Endothelial cell of umbilical vein (primary cell): ENCODE measurements around the gene ANKMY1. TPM values are rescaled to one million over a fixed set of nuclear protein-coding genes. Genes with fewer than 3 reads are reported as not detected.

ENCODE experiments used
- BruUV-seq: library from RNA; stranded (reverse); fragments of 400-500 nt; replicated peaks from 2 replicates; lab custom pipeline; 2021; lab: Mats Ljungman, UMichigan
- CTCF ChIA-PET: fragments of 300-600, 350-600 bp; sonication (Branson Sonifier 250); formaldehyde crosslinking; loops from one replicate; lab custom pipeline; 2021; ENCODE audit warnings: antibody characterized with exemption, inconsistent platforms; lab: Charles Lee
- POLR2A ChIA-PET: fragments of 300-600, 350-600 bp; sonication (Branson Sonifier 250); formaldehyde crosslinking; loops from one replicate; lab custom pipeline; 2021; ENCODE audit warnings: antibody characterized with exemption, inconsistent platforms; lab: Charles Lee
- DNase-seq: peaks from one replicate; pipeline ENCODE4 v3.0.0-alpha.2; 2011; ENCODE audit warnings: low read depth, low spot score
- FAIRE-seq: peaks from 2 replicates; lab custom pipeline; 2011; peaks lifted over from hg19 to GRCh38; lab: Jason Lieb, UNC
- H2AFZ ChIP-seq: 2 replicates; pipeline ENCODE4 v1.6.0; 2012; ENCODE audit warnings: low read depth, low read length, control low read depth, inconsistent platforms
- H3K27ac ChIP-seq: 2 replicates; pipeline ENCODE4 v1.5.1; 2011; ENCODE audit warnings: low read depth, mild to moderate bottlenecking, control low read depth, low read length, moderate library complexity; ENCODE audit not compliant: insufficient read depth
- H3K27me3 ChIP-seq, 2 experiments: 2 replicates each; pipeline versions ENCODE4 v1.6.0 to v1.6.1; 2011; ENCODE audit warnings: low read length in 2 of 2, mixed read lengths in 1 of 2; ENCODE audit not compliant: control insufficient read depth in 2 of 2, insufficient read depth in 2 of 2
- H3K36me3 ChIP-seq, 2 experiments: 2 replicates in 1 of 2; 3 replicates in 1 of 2; pipeline ENCODE4 v1.5.1; 2011; ENCODE audit warnings: low read length in 2 of 2, mild to moderate bottlenecking in 1 of 2, moderate library complexity in 1 of 2; ENCODE audit not compliant: control insufficient read depth in 2 of 2, insufficient read depth in 2 of 2; ENCODE audit errors: extremely low read depth in 1 of 2
- H3K4me1 ChIP-seq: 3 replicates; pipeline ENCODE4 v1.5.1; 2011; ENCODE audit warnings: mild to moderate bottlenecking, low read length; ENCODE audit not compliant: control insufficient read depth, insufficient read depth; ENCODE audit errors: extremely low read depth
- H3K4me2 ChIP-seq: 2 replicates; pipeline ENCODE4 v1.6.1; 2011; ENCODE audit warnings: low read length, control low read depth, mixed read lengths; ENCODE audit not compliant: insufficient read depth
- H3K4me3 ChIP-seq, 3 experiments: fragments of 200-600 bp in 1 of 3; sonication (generic), shearing (Covaris generic) in 1 of 3; replicated peaks in 1 of 3; 2 replicates each; pipeline ENCODE4 v1.5.1; 2011 to 2016; ENCODE audit warnings: control low read depth in 3 of 3, low read length in 3 of 3, mild to moderate bottlenecking in 2 of 3, inconsistent platforms in 1 of 3, low read depth in 1 of 3, moderate library complexity in 1 of 3; ENCODE audit not compliant: insufficient read depth in 1 of 3
- H3K79me2 ChIP-seq: 2 replicates; pipeline ENCODE4 v1.6.0; 2012; ENCODE audit warnings: low read length, inconsistent platforms; ENCODE audit not compliant: control insufficient read depth, insufficient read depth
- H3K9ac ChIP-seq: replicated peaks from 2 replicates; pipeline ENCODE3; 2011; ENCODE audit warnings: low read length, control low read depth; ENCODE audit not compliant: insufficient read depth; ENCODE audit errors: extremely low read depth
- H3K9me1 ChIP-seq: replicated peaks from 3 replicates; pipeline ENCODE4 v1.6.0; 2011; ENCODE audit warnings: mild to moderate bottlenecking, low read length; ENCODE audit not compliant: control insufficient read depth, insufficient read depth; ENCODE audit errors: extremely low read depth
- H3K9me3 ChIP-seq: replicated peaks from 2 replicates; pipeline ENCODE4 v1.5.1; 2012; ENCODE audit warnings: low read length, inconsistent platforms; ENCODE audit not compliant: control insufficient read depth, insufficient read depth
- H4K20me1 ChIP-seq: replicated peaks from 2 replicates; pipeline ENCODE3; 2011; ENCODE audit warnings: mild to moderate bottlenecking, low read length; ENCODE audit not compliant: control insufficient read depth, insufficient read depth; ENCODE audit errors: extremely low read depth
- EZH2 ChIP-seq: IDR thresholded peaks from 2 replicates; pipeline ENCODE4 v1.6.1; 2012; ENCODE audit warnings: borderline replicate concordance, low read depth, mild to moderate bottlenecking, moderate library complexity, low read length, inconsistent platforms; ENCODE audit not compliant: severe bottlenecking
- FOS ChIP-seq: IDR thresholded peaks from 2 replicates; pipeline ENCODE4 v1.6.1; 2011; ENCODE audit warnings: mild to moderate bottlenecking, low read length, moderate library complexity, borderline replicate concordance; ENCODE audit not compliant: insufficient read depth
- GATA2 ChIP-seq: IDR thresholded peaks from 2 replicates; pipeline ENCODE4 v1.7.0; 2011; ENCODE audit warnings: low read depth, mild to moderate bottlenecking, moderate library complexity, mixed read lengths, low read length; ENCODE audit not compliant: insufficient read length, insufficient read depth
- JUN ChIP-seq: IDR thresholded peaks from 2 replicates; pipeline ENCODE4 v1.6.1; 2011; ENCODE audit warnings: borderline replicate concordance, low read depth; ENCODE audit not compliant: insufficient read length, insufficient read depth
- MYC ChIP-seq: IDR thresholded peaks from one replicate; pipeline ENCODE4 v1.6.1; 2011; ENCODE audit warnings: mild to moderate bottlenecking, low read depth, low read length
- POLR2A ChIP-seq: IDR thresholded peaks from 2 replicates; pipeline ENCODE4 v1.6.1; 2012; ENCODE audit warnings: low read depth, mild to moderate bottlenecking, control low read depth, low read length
- POLR2AphosphoS5 ChIP-seq: IDR thresholded peaks from 2 replicates; pipeline ENCODE4 v1.6.1; 2012; ENCODE audit warnings: low read depth, mild to moderate bottlenecking, control low read depth, low read length, moderate library complexity; ENCODE audit not compliant: insufficient read depth
- dilution Hi-C: fragments of 300-500 bp; cut with MboI; formaldehyde crosslinking; loops from one replicate; pipeline ENCODE4 v1.15.0; 2019; ENCODE audit warnings: low sequenced_read_pairs; ENCODE audit not compliant: extremely low pct_ligation_motif_present
- intact Hi-C: fragments of 100-400 bp; cut with micrococcal nuclease; formaldehyde crosslinking; loops from one replicate; pipeline ENCODE4 v1.10.0; 2022
- polyA plus RNA-seq, 4 experiments: library from polyadenylated mRNA; depleted of rRNA in 3 of 4; stranded (reverse) in 3 of 4; unstranded in 1 of 4; fragments of >200 nt; gene quantifications; 2 replicates each; pipeline versions ENCODE4 v1.2.1 to v1.2.3, GENCODE V29; 2011 to 2012; ENCODE audit warnings: missing spikeins in 1 of 4
- total RNA-seq: library from RNA; stranded (reverse); gene quantifications from 2 replicates; pipeline ENCODE4 v1.2.3, GENCODE V29; 2021
- TF ChIP-seq, protein P1 (sequence below), 2 donors: IDR thresholded peaks; 1 replicate in 1 of 2; 2 replicates in 1 of 2; pipeline ENCODE4 v1.5.1; 2011; ENCODE audit warnings: low read length in 2 of 2, mild to moderate bottlenecking in 2 of 2, moderate library complexity in 2 of 2, control low read depth in 1 of 2, inconsistent platforms in 1 of 2, low read depth in 1 of 2; ENCODE audit not compliant: insufficient read depth in 1 of 2; ENCODE audit errors: extremely low read depth in 1 of 2

ANKMY1 gene
- total and polyA plus RNA-seq, 2 donors (not counting 3 experiments of a cell fraction or from before 2014, with no cell fraction given): 9.0 to 16.0 TPM

DNA sequence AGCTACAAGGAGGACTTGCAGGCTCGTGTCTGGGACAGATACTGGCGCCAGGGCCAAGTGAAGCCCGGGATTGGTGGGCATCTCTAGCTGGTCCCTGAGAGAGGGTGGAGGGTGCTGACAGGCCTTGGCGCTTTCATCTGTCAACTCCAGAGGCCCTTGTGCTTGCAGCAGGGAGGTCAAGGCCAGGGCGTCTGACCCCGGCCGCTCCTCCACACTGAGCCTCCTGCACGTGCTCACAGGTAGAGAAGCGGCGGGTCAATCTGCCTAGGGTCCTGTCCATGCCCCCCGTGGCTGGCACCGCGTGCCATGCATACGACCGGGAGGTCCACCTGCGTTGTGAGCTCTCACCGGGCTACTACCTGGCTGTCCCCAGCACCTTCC lies 38.3 kb upstream of the ANKMY1 start:
- Histone ChIP-seq H3K4me1 (no peaks in the 10 kb centered on the region), H3K27ac (no peak overlapping the region), H3K4me3 (no peak overlapping the region), H3K79me2 (peaks cover 6% of the 10 kb centered on the region), H3K4me2 (no peak overlapping the region), H3K36me3 (peaks cover 2 to 21% of the 10 kb centered on the region in 2 experiments), H3K27me3 (no peaks in the 10 kb centered on the region), H4K20me1 (no peaks in the 10 kb centered on the region), H3K9ac (no peak overlapping the region), H3K9me1 (no peaks in the 10 kb centered on the region), H3K9me3 (no peaks in the 10 kb centered on the region), H2AFZ (no peak overlapping the region)
- ChIA-PET POLR2A (no interaction called here), CTCF (interaction anchor here (2.0 kb wide), 1 partner anchor 10 kb away, joined by 5 read pairs; the partner anchor contains the start of gene CAPN10)
- DNase-seq (no peak), FAIRE-seq (no peak)
- BruUV-seq: no TSS peak
- intact Hi-C loops: no loop called here
- dilution Hi-C loops: no loop called here
- TF ChIP-seq, protein P1, sequence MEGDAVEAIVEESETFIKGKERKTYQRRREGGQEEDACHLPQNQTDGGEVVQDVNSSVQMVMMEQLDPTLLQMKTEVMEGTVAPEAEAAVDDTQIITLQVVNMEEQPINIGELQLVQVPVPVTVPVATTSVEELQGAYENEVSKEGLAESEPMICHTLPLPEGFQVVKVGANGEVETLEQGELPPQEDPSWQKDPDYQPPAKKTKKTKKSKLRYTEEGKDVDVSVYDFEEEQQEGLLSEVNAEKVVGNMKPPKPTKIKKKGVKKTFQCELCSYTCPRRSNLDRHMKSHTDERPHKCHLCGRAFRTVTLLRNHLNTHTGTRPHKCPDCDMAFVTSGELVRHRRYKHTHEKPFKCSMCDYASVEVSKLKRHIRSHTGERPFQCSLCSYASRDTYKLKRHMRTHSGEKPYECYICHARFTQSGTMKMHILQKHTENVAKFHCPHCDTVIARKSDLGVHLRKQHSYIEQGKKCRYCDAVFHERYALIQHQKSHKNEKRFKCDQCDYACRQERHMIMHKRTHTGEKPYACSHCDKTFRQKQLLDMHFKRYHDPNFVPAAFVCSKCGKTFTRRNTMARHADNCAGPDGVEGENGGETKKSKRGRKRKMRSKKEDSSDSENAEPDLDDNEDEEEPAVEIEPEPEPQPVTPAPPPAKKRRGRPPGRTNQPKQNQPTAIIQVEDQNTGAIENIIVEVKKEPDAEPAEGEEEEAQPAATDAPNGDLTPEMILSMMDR (IDR thresholded peaks at IDR 0.05; ENCODE audit: extremely low read depth in 1 of 2, insufficient read depth in 1 of 2, low read depth in 1 of 2, low read length in 2 of 2): no peak
- TF ChIP-seq POLR2A: no peak
- TF ChIP-seq JUN: no peak
- TF ChIP-seq FOS: no peak
- no peak for TF ChIP-seq EZH2
- no peak for TF ChIP-seq MYC
- TF ChIP-seq POLR2AphosphoS5: no peak
- no peak for TF ChIP-seq GATA2
